Fibroblast of mammary gland (primary cell): ENCODE measurements around the gene GRPEL1.
A peak's percentile ranks its signal among the peaks of the same experiment; 100 is the strongest.

ENCODE experiments used
- DNase-seq: peaks from one replicate; pipeline ENCODE4 v3.0.0-alpha.2; 2010; ENCODE audit warnings: low read depth
- H3K4me3 ChIP-seq: 2 replicates; pipeline ENCODE4 v1.5.1; 2011; ENCODE audit warnings: low read depth, mild to moderate bottlenecking, low read length, moderate library complexity; ENCODE audit not compliant: control insufficient read depth
- CTCF ChIP-seq: conservative IDR thresholded peaks from 2 replicates; pipeline ENCODE4 v1.5.1; 2011; ENCODE audit warnings: low read depth, low read length, inconsistent platforms; ENCODE audit not compliant: control insufficient read depth, insufficient read depth

Gene GRPEL1

GRCh38 chr4:7045961-7046921 lies 21.6 kb downstream of the GRPEL1 start:
- TF ChIP-seq CTCF = no peak
- no peak overlapping the region for H3K4me3 ChIP-seq
- DNase-seq = no peak

- no peak for DNase-seq
- TF ChIP-seq CTCF = no peak
- no peak overlapping the region for H3K4me3 ChIP-seq
Observed at GRCh38 chr4:7045553-7045952, 22.3 kb downstream of the GRPEL1 start.

- DNase-seq = peak; percentile 12
Observed at GRCh38 chr4:7044137-7044930, 23.5 kb downstream of the GRPEL1 start.

GRCh38 chr4:7043284-7044136 lies 24.4 kb downstream of the GRPEL1 start, which contains the start of gene TADA2B:
TADA2B (plus strand) TSS chr4:7043372; CDS start chr4:7043580, 208 bp downstream.
- no peak for TF ChIP-seq CTCF
- DNase-seq = peak; percentile 34
- H3K4me3 ChIP-seq = peak within 1 kb of the TSS; percentile 78

More at GRCh38 chr4:7044137-7044930, 23.5 kb downstream of the GRPEL1 start:
- H3K4me3 ChIP-seq = peak overlapping the region; percentile 78
- no peak for TF ChIP-seq CTCF

GRCh38 chr4:7042503-7043283 lies 25.2 kb downstream of the GRPEL1 start:
- DNase-seq = peak; percentile 95
- H3K4me3 ChIP-seq = peak overlapping the region; percentile 67
- TF ChIP-seq CTCF = no peak
